GM12865 (cell line): ENCODE measurements around the gene OR10H4.
"Not testable (repeated sequence)": the region's sequence is repeated elsewhere in the genome, so short reads cannot be mapped to it uniquely, and the experiment has no call there.

Experiments
- DNase-seq: peaks from one replicate; pipeline ENCODE4 v3.0.0; 2010; ENCODE audit warnings: low read depth
- H3K4me3 ChIP-seq: 2 replicates; pipeline ENCODE4 v1.5.1; 2011; ENCODE audit warnings: mild to moderate bottlenecking, low read depth, low read length, control low read depth
- CTCF ChIP-seq: IDR thresholded peaks from 2 replicates; pipeline ENCODE4 v1.5.1; 2011; ENCODE audit warnings: low read length, control low read depth, low read depth, inconsistent platforms; ENCODE audit not compliant: insufficient read depth; ENCODE audit errors: missing control alignments

OR10H4 gene

GRCh38 chr19:15944401-15944800 is 4.4 kb upstream of the OR10H4 start:
- TF ChIP-seq CTCF: no peak
- DNase-seq: no peak

GRCh38 chr19:15945301-15945700 is 3.5 kb upstream of the OR10H4 start:
- no peak for DNase-seq
- H3K4me3 ChIP-seq: no peak overlapping the region
- TF ChIP-seq CTCF: no peak

More at GRCh38 chr19:15944401-15944800, 4.4 kb upstream of the OR10H4 start:
- no peak overlapping the region for H3K4me3 ChIP-seq

- no peak for DNase-seq
- no peak overlapping the region for H3K4me3 ChIP-seq
- no peak for TF ChIP-seq CTCF
Measured at GRCh38 chr19:15954820-15955219, 6.0 kb downstream of the OR10H4 start.

- no peak for DNase-seq
- no peak overlapping the region for H3K4me3 ChIP-seq
- no peak for TF ChIP-seq CTCF
Measured at GRCh38 chr19:15962319-15962718, 13.5 kb downstream of the OR10H4 start.

GRCh38 chr19:15964231-15964630 is 15.4 kb downstream of the OR10H4 start:
- no peak for DNase-seq

GRCh38 chr19:15971224-15971780 is 22.5 kb downstream of the OR10H4 start:
- H3K4me3 ChIP-seq: no peak overlapping the region
- DNase-seq: peak; percentile 5
- no peak for TF ChIP-seq CTCF

More at GRCh38 chr19:15964231-15964630, 15.4 kb downstream of the OR10H4 start:
- no peak overlapping the region for H3K4me3 ChIP-seq
- no peak for TF ChIP-seq CTCF

GRCh38 chr19:15972043-15972442 is 23.2 kb downstream of the OR10H4 start:
- not testable (repeated sequence) for DNase-seq, H3K4me3 ChIP-seq
